Right lobe of liver (tissue), 6 donors: ENCODE results near the gene GRIPAP1. TPM values are rescaled to one million over a fixed set of nuclear protein-coding genes. Genes with fewer than 3 reads are reported as not detected.

Source experiments
- ATAC-seq, 4 donors: fragments of 200-7000 bp; cut with Tn5 transposase; one replicate each; pipeline ENCODE4 v1.9.1; 2020; ENCODE audit warnings: mild to moderate bottlenecking in 4 of 4, moderate library complexity in 4 of 4
- DNase-seq, 3 donors: peaks; one replicate each; pipeline ENCODE4 v3.0.0-alpha.2; 2020
- H3K27ac ChIP-seq, 3 donors: fragments of 200-600 bp; one replicate each; pipeline ENCODE4 v1.8.0; 2022
- H3K27me3 ChIP-seq, 2 donors: fragments of 200-600 bp; one replicate each; pipeline ENCODE4 v1.8.0; 2022
- H3K36me3 ChIP-seq, 4 donors: fragments of 200-600 bp; sonication (generic) in 1 of 4; one replicate each; pipeline versions ENCODE4 v1.5.1 to v1.8.0; 2017 to 2022; ENCODE audit warnings: control low read depth in 1 of 4
- H3K4me1 ChIP-seq, 4 donors: fragments of 200-600 bp; sonication (generic) in 1 of 4; one replicate each; pipeline versions ENCODE4 v1.5.1 to v1.8.0; 2017 to 2022; ENCODE audit warnings: control low read depth in 1 of 4
- H3K4me3 ChIP-seq, 3 donors: fragments of 200-600 bp; one replicate each; pipeline ENCODE4 v1.8.0; 2022
- H3K9me3 ChIP-seq, 4 donors: fragments of 200-600 bp; sonication (generic) in 1 of 4; one replicate each; pipeline versions ENCODE4 v1.5.1 to v1.8.0; 2017 to 2022; ENCODE audit warnings: control low read depth in 1 of 4
- CTCF ChIP-seq, 4 donors: fragments of 200-600 bp in 3 of 4; fragments of 450-650 bp in 1 of 4; IDR thresholded peaks; one replicate each; pipeline versions ENCODE4 v1.5.1 to v1.8.0; 2016 to 2022; ENCODE audit warnings: antibody characterized with exemption in 4 of 4, mild to moderate bottlenecking in 2 of 4
- POLR2A ChIP-seq: fragments of 450-650 bp; IDR thresholded peaks from one replicate; pipeline ENCODE4 v1.6.1; 2017; ENCODE audit warnings: antibody characterized with exemption, mild to moderate bottlenecking
- WGBS: methylation state at CpG from one replicate; pipeline ENCODE4 v1.1.6; 2018; ENCODE audit warnings: low coverage, low lambda C conversion rate; ENCODE audit not compliant: insufficient coverage; ENCODE audit errors: missing lambda C conversion rate; 5-methylcytosine and 5-hydroxymethylcytosine counted together
- intact Hi-C, 2 donors: fragments of 100-400 bp; cut with DNase I; formaldehyde crosslinking; loops; one replicate each; pipeline versions ENCODE4 v1.11.2 to v1.14.1; 2022
- total RNA-seq, 6 experiments: library from RNA; depleted of rRNA in 2 of 6; stranded (reverse); fragments of >200 nt in 2 of 6; fragmentation: NEBNext Ultra II Directional in 3 of 6; extraction: Animal tissue kit (Norgen Biotek cat#: 25700) in 3 of 6; gene quantifications; one replicate each; pipeline versions ENCODE4 v1.1.0 to v1.2.4, GENCODE V29; 2016 to 2023
- donor health status: DM: no; HTN: yes; CAD: no.
- donor health status: DM: no; HTN: no; CAD: no.
- donor health status: DM: no; HTN: no; CAD: no.
- donor health status: DM: no; HTN: yes; CAD: no.
- donor health status: DM: no; HTN: yes; CAD: no.

Gene GRIPAP1
- total RNA-seq, 6 experiments from 2014 or later = 15.3 to 32.1 (median 22.0) TPM

- Histone ChIP-seq H3K27ac (no peak overlapping the region), H3K9me3 (no peaks in the 10 kb centered on the region), H3K4me3 (no peak overlapping the region), H3K36me3 (peaks cover 0 to 18% (median 7%) of the 10 kb centered on the region in 4 donors), H3K4me1 (no peaks in the 10 kb centered on the region), H3K27me3 (no peaks in the 10 kb centered on the region)
- intact Hi-C loops = no loop called here
- ATAC-seq (no peak), DNase-seq (peak in 1 of 3 donors; percentile 14)
- 70% methylated on average over 3 of the region's 3 CpGs for WGBS
- TF ChIP-seq POLR2A = no peak
- TF ChIP-seq CTCF (IDR thresholded peaks at IDR 0.05) = no peak
These were observed 28.0 kb downstream of the GRIPAP1 start for GRCh38 chrX:48974033-48974432.

- H3K27me3 ChIP-seq = no peaks in the 10 kb centered on the region
- peak in 1 of 3 donors; percentile 54 for DNase-seq
- ATAC-seq = peak; percentile 55 to 81 (median 73)
- H3K27ac ChIP-seq = no peak overlapping the region
- no peak overlapping the region for H3K4me3 ChIP-seq
- TF ChIP-seq CTCF (IDR thresholded peaks at IDR 0.05) = peak; percentile 28 to 54 (median 49)
- TF ChIP-seq POLR2A = no peak
- no peaks in the 10 kb centered on the region for H3K4me1 ChIP-seq
- no peaks in the 10 kb centered on the region for H3K9me3 ChIP-seq
- WGBS = 29% methylated on average over 7 of the region's 13 CpGs
- intact Hi-C loops = no loop called here
- peaks cover 0 to 18% (median 7%) of the 10 kb centered on the region in 4 donors for H3K36me3 ChIP-seq
These were observed 29.6 kb downstream of the GRIPAP1 start for GRCh38 chrX:48972220-48973164.

- H3K9me3 ChIP-seq = no peaks in the 10 kb centered on the region
- H3K27ac ChIP-seq = no peak within 1 kb of the TSS
- no peaks in the 10 kb centered on the region for H3K27me3 ChIP-seq
- DNase-seq = no peak
- ATAC-seq = peak; percentile 9 to 45 (median 24)
- 20% methylated on average over 14 of the region's 28 CpGs for WGBS
- H3K4me1 ChIP-seq = no peaks in the 10 kb centered on the region
- no peak within 1 kb of the TSS for H3K4me3 ChIP-seq
- H3K36me3 ChIP-seq = peaks cover 0 to 12% (median 6%) of the 10 kb centered on the region in 4 donors
- intact Hi-C loops = no loop called here
- TF ChIP-seq POLR2A = no peak
These were observed 30.5 kb downstream of the GRIPAP1 start, which contains the start of gene KCND1 for GRCh38 chrX:48971249-48972219. Gene KCND1 (minus strand): TSS chrX:48971844. CDS start chrX:48970271, 1,573 bp downstream.

GRCh38 chrX:48969471-48969870 is 32.6 kb downstream of the GRIPAP1 start:
- no peaks in the 10 kb centered on the region for H3K36me3 ChIP-seq
- no peak for ATAC-seq
- no peaks in the 10 kb centered on the region for H3K9me3 ChIP-seq
- no peak overlapping the region for H3K27ac ChIP-seq
- H3K27me3 ChIP-seq = no peaks in the 10 kb centered on the region
- H3K4me1 ChIP-seq = no peaks in the 10 kb centered on the region
- TF ChIP-seq POLR2A (no peak), CTCF (IDR thresholded peaks at IDR 0.05) (no peak)
- H3K4me3 ChIP-seq = no peak overlapping the region
- DNase-seq = no peak
- intact Hi-C loops = no loop called here
- WGBS = 80% methylated on average over 1 of the region's 28 CpGs
